PFSK-1 (cell line): ENCODE results near the gene MED8.

ENCODE experiments used
- POLR2AphosphoS5 ChIP-seq: IDR thresholded peaks from 2 replicates; pipeline ENCODE4 v1.6.1; 2012; ENCODE audit warnings: low read depth, mild to moderate bottlenecking, control low read depth, low read length, moderate library complexity
- SIN3A ChIP-seq: IDR thresholded peaks from 2 replicates; pipeline ENCODE4 v1.6.1; 2012; ENCODE audit warnings: mild to moderate bottlenecking, low read length, moderate library complexity, borderline replicate concordance; ENCODE audit not compliant: insufficient read depth
- TAF1 ChIP-seq: IDR thresholded peaks from 2 replicates; pipeline ENCODE4 v1.6.1; 2012; ENCODE audit warnings: low read length, control low read depth, borderline replicate concordance; ENCODE audit not compliant: insufficient read depth

DNA sequence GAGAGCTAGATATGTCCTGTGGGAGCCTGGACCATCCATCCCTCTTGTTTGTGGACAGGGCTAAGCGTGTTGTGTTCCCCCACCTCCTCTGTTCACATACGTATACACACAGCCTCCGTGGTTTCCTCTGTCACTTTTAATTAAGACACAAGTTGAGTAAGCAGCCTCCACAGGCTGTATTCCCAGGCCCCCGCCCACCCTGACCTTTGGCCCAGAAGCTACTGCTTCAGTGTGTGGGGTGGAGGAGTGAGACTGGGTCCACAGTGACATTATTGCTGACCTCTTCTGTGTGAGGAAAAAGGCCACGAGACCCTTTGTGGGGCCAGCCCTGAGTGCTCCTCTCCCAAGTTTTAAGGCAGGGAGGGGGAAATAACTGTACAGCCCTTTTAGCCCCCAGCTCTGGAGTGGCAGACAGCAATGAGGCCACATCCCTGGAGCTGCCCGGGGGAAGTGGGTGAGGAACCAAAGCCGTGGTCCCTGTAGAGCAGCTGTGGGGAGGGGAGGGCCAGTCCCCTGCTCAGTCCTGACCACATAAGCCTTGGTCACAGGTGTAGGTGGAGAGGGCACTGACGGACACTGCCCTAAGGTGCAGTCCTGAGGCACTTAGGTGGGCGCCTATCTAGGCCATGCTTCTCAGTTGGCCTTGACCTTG is 26.2 kb downstream of the MED8 start:
- TF ChIP-seq POLR2AphosphoS5 (peak; percentile 53; the same call in 1 of the 2 replicates), TAF1 (peak; percentile 28; the same call in 1 of the 2 replicates), SIN3A (no peak)
